Measurements from ENCODE around the gene JOSD2.
"Not testable (repeated sequence)": the region's sequence is repeated elsewhere in the genome, so short reads cannot be mapped to it uniquely, and the experiment has no call there.

The JOSD2 gene

DNA sequence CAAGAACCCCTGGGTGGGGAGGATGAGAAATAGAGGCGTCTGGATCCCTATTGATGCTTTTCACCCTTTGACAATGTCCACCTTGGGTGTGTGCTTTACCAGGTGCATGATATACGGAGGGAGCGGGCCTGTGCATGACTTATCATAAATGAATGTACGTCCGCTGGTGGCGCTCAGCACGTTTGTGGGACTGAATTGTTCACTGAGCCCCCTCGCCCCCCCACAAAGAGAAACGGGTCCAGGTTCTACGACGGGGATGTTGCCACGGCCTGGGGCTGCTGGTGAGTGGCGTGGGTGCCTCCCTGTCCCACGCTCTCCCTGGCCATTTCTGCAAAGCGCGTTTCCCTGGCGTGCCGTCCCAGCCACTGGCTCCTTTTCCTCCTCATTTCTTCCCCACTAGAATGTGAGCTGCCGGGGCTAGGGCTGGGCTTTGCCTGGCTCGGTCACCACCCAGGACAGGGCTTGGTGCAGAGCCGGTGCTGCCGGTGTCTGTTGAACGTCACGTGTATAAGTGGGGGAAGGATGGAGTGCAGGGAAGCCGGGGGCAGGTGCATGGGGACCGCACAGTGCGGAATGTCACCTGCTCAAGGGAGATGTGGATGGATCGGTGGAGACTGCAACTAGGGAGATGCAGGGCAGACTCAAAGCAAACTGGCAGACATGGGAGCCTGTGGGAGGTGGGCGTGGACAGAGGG is 35.7 kb upstream of the JOSD2 start:
- no peak for DNase-seq

DNA sequence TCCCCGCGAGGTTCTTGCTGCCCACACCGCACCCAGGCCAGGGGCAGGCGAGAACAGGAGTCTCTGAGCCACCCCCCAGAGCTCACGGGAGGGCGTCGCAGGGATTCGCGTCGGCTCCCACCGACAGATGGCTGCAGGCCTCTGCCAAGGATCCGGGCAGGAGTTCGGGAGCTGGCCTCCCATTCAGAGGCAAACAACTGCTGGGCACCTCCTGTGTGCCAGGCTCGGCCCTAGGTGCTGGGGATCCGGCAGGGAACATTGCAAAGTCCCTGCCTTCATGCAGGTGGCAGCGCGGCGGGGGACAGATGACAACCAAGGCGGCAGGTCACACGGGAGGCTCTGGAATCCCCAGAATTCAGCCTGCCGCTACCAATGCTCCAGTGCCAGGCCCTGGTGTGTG is 32.0 kb upstream of the JOSD2 start:
- no peak for DNase-seq

DNA sequence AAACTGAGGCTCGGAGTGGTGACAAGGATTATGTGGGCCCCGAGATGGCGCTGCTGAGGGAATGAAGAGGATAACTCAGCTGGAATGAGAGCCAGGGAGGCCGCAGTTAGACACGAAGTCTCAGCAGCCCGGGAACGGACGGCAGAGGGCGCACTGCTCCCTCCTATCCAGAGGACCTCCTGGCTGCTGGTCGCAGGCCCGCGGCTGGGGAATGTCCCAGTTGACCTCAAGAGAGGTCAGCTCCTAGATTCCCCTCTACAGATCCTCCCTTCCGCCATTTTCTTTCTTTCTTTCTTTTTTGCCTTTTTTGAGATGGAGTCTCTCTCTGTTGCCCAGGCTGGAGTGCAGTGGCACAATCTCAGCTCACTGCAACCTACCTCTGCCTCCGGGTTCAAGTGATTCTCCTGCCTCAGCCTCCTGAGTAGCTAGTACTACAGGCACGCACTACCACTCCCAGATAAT is 26.8 kb upstream of the JOSD2 start:
- peak; percentile 32 to 41 for DNase-seq

GRCh38 chr19:50537306-50537685 is 26.3 kb upstream of the JOSD2 start:
- DNase-seq = no peak

DNA sequence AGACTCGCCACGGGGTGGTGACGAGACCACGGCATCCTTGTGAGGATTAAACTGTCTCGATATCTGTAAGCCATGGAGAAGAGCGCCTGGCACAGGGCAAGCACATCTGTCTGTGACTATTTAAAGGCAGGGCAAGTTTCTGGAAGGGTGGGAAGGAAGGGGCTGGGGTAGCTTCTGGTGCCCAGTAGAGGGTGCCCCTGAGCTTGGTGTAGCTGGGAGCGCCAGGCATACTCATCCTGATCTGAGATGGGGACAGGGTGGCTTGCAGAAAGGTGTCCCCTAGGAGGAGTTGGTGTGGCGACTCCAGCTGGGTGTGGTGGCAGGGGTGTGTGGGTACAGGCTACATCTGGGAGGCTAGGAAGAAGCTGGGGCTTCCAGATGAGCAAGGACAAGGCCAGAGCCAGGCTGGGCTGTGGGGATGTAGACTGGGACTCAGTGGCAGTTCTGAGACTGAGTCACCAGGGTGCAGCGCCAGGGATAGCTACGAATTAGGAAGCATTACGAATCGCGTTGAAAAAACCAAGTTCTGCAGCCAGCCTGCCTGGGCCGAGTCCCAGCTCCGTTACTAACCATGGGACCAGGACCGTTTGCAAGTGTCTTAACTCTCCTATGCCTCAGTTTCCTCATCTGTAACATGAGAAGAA is 25.8 kb upstream of the JOSD2 start:
- no peak for DNase-seq

DNA sequence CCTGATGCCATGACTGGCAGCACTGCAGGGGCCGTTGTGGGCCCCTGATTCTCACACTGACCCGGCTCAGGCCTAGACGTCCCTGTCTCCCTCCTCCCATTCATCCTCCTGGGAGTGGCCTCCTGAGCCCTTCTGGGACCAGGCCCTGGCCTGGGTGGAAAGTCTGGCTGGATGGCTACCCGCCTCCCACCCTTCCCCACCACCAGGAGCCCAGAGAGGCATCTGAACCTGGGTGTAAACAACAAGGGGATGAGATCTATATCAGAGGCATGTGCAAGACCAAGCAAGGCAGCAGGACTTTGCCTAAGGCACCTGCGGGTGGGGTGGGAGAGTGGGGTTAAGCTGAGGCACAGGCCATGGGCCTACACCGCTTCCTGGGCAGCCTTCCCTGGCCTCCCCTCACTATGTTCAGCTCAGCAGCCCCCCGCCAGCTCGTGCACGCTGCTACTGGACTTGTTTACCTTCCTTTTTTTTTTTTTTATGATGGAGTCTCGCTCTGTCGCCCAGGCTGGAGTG is 24.7 kb upstream of the JOSD2 start:
- no peak for DNase-seq

DNA sequence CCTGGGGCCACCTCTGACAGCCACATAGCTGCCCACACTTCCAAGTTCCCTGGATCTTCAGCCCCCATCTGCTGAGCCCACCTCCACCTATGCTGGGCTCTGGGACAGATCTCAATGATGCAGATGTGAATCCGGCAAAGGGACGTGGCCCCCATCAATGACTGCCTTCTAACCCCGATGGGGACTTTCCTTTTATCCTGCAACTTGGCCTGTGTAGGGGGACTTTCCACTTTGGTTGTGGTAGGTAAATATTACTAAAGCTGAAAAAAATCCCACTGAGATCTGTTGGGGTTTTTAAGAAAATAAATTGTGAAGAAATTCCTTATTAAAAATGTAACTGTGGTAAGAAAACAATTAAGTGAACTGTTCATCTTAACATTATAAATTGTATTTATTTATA is 23.5 kb upstream of the JOSD2 start:
- DNase-seq = no peak

DNA sequence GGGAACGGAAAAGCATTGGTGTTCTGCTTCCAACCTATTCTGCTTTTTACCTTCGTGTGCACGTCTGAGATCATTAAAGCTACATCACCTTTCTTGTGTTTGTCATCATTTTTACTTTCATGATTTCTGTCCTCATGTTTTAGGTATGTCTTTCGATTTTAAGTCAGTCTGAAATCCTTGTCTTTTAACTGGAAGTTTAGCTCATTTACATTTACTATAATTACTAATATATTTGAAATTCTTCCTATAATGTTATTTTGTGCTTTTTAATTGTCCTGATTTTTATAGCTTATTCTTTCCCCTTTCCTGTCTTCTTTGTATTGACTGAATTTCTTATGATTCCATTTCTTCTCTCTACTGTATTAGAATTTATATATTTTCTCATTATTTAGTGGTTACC is 22.0 kb upstream of the JOSD2 start:
- DNase-seq = no peak

- DNase-seq = no peak
Observed at GRCh38 chr19:50531171-50531612, 20.2 kb upstream of the JOSD2 start.

DNA sequence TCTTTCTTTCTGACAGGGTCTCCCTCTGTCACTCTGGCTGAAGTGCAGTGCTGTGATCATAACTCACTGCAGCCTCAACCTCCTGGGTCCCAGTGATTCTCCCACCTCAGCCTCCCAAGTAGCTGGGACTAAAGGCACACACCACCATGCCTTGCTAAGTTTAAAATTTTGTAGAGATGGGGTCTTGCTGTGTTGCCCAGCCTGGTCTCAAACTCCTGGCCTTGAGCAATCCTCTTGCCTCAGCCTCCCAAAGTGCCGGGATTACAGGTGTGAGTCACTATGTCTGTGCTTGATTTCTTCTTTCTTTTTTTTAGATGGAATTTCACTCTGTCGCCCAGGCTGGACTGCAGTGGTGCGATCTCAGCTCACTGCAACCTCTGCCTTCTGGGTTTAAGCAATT is 17.1 kb upstream of the JOSD2 start:
- DNase-seq = not testable (repeated sequence)

DNA sequence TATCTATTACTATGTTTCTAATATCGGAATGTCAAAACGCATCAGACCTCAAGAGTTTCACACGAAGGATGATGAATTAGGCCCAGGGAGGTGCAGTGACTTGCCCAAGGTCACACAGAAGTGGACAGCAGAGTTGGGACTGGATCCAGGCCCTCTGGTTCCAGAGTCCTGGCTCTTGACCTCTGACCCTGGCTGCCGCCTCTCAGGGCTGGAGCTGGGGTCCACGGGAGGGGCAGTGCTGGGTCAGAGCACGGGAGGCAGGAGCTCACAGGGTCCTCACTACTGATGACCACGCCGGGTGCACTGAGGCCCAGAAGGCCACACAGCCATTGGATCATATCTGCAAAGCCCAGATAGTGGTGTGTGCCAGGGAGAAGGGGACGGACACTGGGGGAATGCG is 11.9 kb upstream of the JOSD2 start:
- no peak for DNase-seq

GRCh38 chr19:50520822-50521465 is 10.0 kb upstream of the JOSD2 start:
- DNase-seq = no peak

GRCh38 chr19:50519006-50519575 is 8.1 kb upstream of the JOSD2 start:
- no peak for DNase-seq

GRCh38 chr19:50518091-50519005 is 7.4 kb upstream of the JOSD2 start:
- DNase-seq = no peak

- no peak for DNase-seq
Observed at GRCh38 chr19:50517704-50518075, 6.7 kb upstream of the JOSD2 start.

DNA sequence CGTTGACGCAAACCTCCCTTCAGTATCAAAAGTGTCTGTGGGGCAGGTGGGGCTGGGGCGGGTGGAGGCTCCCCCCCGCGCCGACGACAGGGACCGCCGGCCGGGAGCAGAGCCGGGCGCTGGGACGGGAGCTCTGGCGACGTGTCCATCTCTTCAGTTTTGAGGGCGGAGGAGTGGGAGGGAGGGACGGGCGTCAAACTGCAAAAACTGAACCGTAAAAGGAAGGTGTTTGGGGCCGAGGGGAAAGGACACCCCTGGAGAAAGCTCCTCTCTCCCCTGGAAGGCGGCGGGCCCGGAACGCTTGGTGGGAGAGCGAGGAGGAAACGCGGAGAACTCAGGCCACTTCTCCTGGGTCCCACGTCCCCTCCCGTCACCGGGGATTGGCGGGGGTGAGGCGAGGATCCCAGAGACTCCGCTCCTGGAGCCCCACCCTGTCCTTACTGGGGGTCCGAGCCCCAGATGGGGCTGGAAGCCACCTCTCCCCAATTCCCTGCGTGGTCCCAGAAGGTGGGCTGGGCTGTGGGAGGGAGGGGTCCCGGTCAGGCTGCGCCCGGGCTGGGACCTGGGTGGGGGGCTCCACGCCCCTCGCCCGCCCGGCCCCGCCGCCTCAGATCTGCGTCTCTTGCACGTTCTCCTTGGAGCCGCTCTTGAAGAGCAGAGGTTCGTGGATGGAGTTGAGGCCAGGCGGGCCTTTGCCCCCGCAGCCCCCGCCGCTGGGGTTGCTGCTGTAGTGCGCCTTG is 6.1 kb upstream of the JOSD2 start:
- DNase-seq = no peak

DNA sequence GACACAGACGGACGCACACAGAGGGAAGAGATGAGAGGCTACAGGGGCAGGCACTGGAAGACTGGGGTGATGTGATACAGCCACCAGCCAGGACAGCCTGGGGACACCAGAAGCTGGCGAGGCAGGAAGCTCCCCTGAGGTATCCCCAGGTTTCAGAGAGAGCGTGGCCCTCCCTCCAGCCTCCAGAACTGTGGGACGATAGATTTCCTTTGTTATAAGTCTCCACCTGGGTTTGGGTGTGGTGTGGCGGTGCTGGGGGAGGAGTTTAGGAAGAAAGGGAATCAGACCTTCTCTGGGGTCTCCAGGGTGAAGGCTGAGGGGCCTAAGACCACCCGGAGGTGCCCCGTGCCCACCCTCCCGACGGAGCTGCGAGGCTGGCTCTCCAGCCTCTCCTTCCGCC is 5.5 kb upstream of the JOSD2 start:
- DNase-seq = no peak

DNA sequence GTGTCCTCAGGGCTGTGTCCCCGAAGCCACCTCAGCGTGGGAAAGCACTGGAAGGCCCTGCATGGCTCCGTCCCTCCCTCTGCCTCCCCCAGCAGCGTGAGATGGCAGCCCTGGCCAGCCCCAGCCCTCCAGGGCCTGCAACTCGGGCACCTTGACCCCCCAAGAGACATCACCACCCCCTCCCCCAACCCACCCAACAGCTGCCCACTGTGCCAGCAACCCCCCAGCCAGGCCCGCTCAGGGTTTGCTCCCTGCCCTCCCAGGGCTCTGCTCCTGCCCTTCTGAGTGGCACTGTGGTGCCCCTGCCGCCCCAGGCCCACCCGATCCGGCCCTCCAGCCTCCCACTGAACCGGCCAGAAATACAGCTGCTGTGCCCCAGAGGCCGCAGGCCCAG is 4.2 kb upstream of the JOSD2 start:
- no peak for DNase-seq

- DNase-seq = no peak
Observed at GRCh38 chr19:50514346-50515167, 3.6 kb upstream of the JOSD2 start.

DNA sequence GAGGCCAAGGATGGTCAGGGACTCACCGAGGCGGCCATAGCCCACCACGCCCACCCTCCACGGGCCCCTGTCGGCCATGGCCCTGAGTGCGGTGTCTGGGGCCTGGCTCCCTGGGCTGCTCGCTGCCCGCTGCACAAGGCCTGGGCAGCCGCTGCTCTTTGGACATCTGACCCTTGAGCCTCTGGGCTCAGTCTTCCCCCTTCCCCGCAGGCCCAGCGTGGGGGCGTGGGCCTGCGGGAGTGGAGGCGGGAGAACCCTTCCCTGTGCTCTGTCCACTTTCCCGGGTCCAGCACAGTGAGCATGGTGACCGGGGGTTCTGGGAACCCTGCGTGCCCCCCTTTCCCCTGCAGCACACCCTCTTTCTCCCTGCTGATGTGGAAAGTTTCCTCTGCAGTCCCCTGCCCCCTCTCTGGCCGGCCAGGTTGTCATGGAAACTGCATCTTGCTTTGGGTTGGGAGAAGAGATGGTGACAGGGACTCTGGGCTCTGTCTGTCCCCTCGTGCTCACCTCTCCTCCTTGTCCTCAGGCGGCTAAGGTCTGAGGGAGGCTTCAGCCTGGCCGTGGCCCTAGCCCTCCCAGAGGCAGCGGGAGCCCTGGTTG is 2.9 kb upstream of the JOSD2 start, which contains the start of gene ASPDH:
TSS of gene ASPDH (minus strand) at position 168 of the 600 bp plus-strand sequence. CDS start at position 78, 90 bp downstream.
- no peak for DNase-seq

Data from bone marrow (tissue), 2 donors.